ENCODE measurements around the gene HOXA2. TPM values are rescaled to one million over a fixed set of nuclear protein-coding genes. Genes with fewer than 3 reads are reported as not detected.

HOXA2 gene
- total RNA-seq, 1 donor from 2014 or later: 0.11 TPM

GRCh38 chr7:27128776-27129728 lies 26.6 kb upstream of the HOXA2 start:
- ATAC-seq (ENCODE audit: poor library complexity): no peak
- no peak for DNase-seq
- intact Hi-C loops (cut with DNase I): no loop called here

- intact Hi-C loops (cut with DNase I): no loop called here
- no peak for ATAC-seq (ENCODE audit: poor library complexity)
- DNase-seq: no peak
Observed at GRCh38 chr7:27128034-27128433, 25.6 kb upstream of the HOXA2 start.

GRCh38 chr7:27126596-27127327 lies 24.3 kb upstream of the HOXA2 start:
- DNase-seq (no peak), ATAC-seq (ENCODE audit: poor library complexity) (no peak)
- intact Hi-C loops (cut with DNase I): no loop called here

DNA sequence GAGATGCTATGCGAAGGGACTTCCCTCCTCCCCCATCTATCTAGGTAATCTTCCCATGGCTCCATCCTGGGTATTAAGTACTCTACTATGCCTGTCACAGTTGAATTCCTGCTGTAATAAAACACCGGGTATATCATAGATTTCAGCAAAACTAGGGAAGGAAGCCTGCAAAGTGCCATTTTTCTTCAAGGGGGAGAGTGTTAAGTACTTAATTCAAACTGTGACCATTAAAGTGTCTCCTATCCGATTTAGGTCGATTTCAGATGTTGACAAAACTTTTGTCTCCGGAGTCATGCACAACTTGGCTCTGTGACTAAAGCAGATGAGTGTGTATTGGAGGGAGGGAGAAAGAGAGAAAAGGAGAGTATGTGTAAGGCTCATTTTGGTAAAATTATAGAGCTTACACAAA lies 23.5 kb upstream of the HOXA2 start:
- intact Hi-C loops (cut with DNase I): no loop called here
- no peak for DNase-seq
- no peak for ATAC-seq (ENCODE audit: poor library complexity)

DNA sequence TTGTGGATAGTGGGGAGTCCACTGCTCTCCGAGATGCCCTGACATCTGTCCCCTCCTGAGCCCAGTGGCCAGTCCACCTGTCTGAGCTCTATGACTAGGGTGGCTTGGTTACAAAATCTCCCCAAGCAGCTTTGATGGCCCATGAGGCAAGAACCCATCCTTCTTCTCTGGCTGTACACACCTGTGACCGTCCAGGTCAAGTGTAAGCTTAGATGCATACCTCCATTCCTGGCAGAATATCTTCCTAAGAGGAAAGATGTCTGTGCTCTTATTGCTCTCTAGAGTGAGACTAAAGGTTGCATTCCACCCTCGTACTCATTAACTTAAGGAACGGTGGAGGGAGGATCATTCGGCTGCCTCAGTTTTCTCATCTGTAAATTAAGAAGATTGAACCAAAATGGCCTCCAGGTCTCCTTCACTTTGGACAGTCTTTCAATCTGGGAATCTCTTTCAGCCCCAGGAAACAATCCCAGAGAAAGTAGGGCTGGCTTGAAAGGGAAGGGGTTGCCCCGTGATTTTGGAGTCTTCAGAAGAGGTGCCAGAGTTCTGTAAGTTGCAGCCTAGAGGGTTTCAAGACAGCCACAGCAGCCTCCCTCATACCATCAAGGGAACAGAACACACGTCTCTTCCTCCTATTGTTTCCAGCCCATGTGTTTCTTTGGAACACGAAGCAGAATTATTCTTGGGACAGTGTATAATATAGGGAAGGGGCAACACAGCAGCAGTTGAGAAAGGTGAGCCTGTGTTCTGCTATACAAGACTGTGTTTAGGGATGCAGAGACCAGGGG lies 22.6 kb upstream of the HOXA2 start:
- no peak for DNase-seq
- intact Hi-C loops (cut with DNase I): no loop called here
- ATAC-seq (ENCODE audit: poor library complexity): no peak

GRCh38 chr7:27124096-27124901 lies 21.8 kb upstream of the HOXA2 start:
- intact Hi-C loops (cut with DNase I): no loop called here
- DNase-seq (no peak), ATAC-seq (ENCODE audit: poor library complexity) (no peak)

DNA sequence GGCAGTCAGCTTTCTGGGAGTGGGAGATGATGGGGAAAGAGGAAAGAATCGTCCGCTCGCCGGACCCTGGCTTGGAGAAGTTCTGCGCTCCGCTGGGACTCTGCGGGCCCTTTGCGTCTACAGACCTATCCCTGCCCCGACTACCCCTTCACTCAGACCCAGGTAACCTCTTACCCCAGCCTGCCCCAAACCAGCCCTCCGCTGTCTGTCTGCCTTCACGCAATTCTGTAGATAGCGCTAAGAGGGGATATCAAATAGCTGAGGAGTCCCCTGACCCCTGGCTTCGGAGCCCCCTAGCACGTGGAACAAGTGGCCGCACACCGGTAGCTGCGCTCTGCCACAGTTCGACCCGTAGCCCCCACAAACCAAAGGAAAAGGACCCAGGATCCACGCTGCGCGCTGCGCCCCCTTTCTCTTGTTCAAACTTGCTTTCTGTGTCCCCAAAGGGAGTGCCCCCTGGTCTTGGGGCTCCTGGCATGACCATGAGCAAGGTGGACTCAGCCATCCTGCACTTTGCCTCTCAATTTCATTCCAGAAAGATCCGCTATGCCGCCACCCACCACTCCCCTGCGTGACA lies 21.1 kb upstream of the HOXA2 start:
- intact Hi-C loops (cut with DNase I): no loop called here
- no peak for DNase-seq
- ATAC-seq (ENCODE audit: poor library complexity): no peak

DNA sequence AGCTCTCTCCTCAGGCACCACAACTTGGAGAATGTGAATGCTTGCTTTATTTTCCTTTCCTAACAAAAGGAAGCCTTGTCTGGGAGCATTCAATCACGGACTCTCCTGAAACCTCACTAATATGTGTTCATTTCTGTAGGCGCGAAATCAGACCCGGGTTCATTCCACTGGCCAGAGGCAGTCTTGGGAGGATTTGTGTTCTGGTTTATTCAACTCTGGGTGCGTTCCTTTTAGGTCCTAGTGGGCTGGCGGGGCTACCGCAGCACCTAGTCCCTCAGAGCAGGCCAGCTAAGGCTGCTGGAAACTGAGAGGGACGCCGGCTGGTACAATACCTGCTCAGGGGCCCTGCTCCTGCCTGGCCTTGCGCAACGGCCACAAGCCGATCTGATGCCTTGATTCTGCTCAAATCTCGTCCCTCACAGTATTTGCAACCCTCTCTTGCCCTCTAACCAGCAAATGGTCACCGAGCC lies 20.6 kb upstream of the HOXA2 start:
- DNase-seq: no peak
- intact Hi-C loops (cut with DNase I): no loop called here
- no peak for ATAC-seq (ENCODE audit: poor library complexity)

DNA sequence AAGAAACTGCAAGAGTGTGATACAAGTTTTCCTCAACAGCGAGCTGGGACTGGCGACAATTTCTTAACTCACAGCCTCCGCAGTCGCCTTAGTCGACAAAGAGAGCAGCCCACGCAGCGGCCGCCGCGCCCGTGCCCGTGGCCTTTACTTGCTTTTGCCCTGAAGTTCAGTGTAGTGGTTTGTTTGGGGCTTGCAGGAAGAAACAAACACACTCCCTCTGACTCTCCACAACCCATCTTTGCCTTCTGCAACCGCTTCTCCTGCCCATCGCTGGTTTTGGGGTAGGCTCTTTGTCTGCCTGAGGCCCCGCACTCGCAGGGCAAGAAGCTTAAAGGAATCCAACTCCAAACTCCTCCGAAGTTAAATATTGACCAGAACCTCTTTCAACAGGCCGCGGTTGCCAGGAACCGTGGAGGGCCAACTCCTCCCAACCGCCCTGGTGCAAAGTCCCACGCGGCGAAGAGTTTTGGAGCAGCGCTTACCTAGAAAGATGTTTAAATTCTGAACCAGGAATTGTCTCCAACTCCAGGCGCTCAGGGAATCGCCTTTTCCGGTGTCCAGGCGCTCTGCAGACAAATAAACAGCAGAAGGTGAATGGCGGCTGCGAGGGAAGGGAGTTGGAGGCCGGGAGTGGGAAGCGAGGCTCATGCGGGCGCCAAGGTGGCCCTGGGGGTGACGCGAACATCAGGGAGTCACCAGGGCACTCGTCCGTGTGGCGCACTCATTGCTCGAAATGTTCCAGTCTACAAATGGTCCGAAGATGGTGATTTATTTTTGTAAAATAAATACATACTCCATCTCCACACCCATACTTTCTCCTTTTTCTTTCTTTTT lies 19.8 kb upstream of the HOXA2 start:
- ATAC-seq (ENCODE audit: poor library complexity) (no peak), DNase-seq (no peak)
- intact Hi-C loops (cut with DNase I): no loop called here

DNA sequence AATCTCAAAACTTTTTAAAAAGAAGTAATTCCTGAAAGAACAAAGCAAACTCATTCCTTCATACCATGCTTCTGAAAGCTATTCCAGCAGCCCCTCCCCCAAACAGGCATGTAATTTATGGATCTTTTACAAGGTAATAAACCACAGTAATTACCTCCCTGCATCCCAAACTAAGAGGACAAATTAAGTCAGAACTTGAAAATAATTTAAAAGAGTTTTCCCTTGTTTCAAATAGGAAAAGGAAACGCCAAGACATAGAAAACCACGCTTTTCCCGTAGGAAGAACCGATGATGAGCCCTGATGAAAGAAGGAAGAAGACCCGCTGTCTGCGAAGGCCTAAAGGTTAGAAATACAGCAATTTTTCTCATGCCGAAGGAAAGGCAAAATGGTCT lies 19.2 kb upstream of the HOXA2 start:
- DNase-seq: no peak

DNA sequence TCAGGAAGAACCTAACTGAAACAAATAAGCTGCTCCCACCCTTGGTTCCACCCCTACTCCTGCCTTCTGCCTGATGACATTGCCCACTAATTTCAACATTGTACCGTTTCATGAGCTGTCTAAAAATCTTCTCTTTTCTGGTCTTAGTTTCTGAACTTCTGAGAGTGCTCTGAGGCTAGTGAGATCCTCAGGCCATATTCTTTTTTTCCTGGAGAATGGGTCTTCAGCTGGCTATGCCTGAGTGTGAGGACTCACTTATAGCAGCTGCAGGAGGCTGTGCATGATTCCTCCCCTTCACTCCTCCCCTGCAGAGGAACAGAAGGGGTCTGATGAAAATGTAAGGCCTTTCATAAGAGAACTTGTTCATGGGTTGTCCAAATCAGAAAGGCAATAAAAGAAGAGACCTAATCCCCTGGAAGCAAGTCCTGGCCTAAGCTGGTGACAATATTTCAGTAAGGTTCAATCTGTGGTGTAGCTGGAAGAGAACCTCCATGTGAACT lies 17.0 kb upstream of the HOXA2 start:
- DNase-seq: no peak
- intact Hi-C loops (cut with DNase I): no loop called here
- ATAC-seq (ENCODE audit: poor library complexity): no peak

More for the DNA sequence above, 19.2 kb upstream of the HOXA2 start:
- ATAC-seq (ENCODE audit: poor library complexity): no peak
- intact Hi-C loops (cut with DNase I): no loop called here

DNA sequence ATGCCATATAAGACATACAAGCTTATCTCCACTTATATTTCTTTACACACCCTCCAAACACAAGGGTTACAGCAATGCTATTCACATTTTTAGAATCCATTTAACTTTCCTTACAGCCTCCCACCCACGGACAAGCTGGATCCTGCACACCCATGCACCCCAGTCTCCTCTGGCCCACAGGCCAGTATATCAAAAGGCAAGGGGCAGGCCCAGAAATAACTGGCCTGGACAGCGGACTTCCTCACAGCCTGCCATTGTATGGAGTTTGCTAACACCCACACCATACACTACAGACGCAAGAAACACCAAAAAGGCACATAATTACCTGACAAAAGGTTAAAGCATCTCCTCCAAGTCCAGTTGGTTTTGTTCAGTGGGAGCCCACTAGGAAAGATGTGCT lies 16.1 kb upstream of the HOXA2 start:
- intact Hi-C loops (cut with DNase I): no loop called here
- ATAC-seq (ENCODE audit: poor library complexity) (no peak), DNase-seq (no peak)

DNA sequence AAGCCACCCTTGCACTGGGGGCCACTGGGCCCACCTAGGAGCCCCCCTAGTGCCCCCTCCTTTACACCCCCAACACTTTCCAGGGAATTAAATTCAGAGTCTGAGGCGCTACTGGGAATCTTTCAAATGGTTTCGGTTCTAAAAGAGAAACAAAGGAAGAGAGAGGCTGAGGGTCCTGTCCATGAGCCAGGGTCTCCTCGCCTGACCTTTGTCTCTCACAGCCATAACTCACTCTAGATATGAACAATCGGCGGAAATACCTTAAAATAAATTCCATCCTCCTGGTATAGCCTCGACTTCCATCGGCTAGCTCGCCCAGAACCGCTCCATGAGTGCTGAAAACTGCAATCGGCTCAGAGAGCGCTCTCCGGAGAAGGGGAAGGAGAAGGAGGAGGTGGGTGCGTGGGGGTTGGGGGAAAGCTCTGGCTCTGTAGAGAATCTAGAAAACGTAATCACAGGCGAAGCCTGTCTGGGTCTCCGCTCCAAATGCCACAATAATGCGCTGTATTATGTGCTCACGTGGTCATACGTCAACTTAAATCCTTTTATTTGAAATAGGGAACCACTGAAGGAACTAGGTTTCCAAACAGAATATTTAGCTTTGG lies 15.5 kb upstream of the HOXA2 start:
- no peak for ATAC-seq (ENCODE audit: poor library complexity)
- DNase-seq: no peak
- intact Hi-C loops (cut with DNase I): no loop called here

DNA sequence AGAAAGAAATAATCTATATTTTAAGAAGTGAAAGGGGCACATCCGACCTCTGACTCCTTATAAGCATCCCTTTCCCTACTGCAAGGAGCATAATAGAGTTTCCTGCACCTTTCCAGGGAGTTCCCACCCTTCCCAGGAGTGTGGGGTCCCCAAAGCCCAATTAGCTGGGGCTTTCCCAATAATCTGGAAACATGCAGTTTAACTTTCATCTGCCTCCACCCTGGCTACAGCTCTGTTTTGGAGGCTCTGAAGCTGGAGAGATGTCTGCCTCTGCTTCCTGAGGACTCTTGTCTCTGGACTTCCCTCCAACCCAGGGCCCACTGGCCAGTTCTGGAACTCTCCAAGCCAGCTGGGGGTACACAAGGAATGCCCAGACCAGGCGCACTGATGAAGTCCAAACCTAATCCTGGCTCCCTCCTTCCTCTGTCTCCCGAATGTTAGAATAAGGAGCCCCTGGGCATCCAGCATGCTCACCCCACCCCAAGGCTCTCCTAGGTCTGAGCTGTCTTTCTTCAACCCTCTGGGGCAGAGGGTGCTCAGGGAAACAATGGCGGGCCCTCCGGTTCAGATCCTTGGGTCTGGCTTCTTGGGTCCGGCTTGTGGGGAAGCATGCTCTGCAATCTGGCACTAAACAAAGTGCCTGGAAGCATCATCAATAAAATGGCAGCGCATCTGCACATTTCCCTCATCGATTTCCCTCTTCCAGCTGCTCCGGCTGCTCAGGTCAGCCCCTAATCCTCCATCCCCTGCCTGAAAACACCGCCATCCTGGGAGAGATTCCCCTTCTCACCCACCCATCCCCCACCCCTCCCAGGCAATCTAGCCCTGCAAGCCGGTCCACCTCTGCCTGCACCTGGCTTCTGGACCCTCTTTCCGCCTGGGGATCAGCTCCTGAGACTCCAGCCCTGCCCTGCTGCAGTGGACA lies 14.7 kb upstream of the HOXA2 start:
- DNase-seq (no peak), ATAC-seq (ENCODE audit: poor library complexity) (no peak)
- intact Hi-C loops (cut with DNase I): no loop called here

DNA sequence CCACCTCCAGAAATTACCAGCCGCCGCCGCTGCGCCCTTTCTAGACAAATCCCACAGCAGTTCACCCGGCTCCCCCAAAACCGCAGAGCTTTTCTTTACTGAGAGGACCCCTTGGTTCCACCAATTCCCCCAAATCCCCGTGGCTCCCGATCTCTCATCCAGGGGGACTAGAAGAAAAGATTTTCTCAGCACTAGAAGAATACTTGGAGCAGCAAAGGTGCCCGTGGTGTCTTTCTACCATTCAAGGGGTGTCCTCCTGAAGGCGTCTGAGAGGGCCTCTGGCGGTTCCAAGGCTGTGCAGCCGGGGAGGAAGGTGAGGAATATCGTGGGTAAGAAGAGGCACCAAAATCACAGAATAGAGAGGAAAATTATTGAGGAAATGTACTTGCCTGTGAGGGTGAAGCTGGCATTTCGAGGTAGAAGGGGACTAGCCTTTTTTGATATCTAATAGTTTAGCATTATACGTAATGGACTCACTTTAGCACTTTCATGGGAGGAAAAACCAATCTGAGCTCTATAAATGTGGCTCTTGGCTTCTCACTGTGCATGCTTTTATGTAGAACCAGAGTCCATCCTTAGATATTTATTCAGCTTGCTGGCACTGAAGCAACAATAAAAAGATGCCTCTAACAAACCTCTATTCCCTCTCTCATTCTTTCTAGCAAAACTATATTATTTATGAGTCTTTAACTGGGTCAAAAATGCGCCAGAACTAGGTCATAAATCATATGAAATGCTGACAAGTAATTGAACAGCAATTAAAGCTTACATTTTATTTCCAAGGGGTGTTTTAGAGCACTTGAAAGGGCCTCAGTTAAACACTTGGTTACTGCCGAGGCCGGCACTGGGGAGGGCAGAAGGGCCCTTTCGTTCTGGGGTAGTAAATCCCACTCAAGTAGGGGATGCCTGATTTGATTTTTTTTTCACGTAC lies 13.8 kb upstream of the HOXA2 start:
- DNase-seq (no peak), ATAC-seq (ENCODE audit: poor library complexity) (no peak)
- intact Hi-C loops (cut with DNase I): no loop called here

Measured in Right ventricle myocardium superior (tissue), 1 donor.